Measurements from ENCODE around the gene GNMT.
"Not testable (repeated sequence)": the region's sequence is repeated elsewhere in the genome, so short reads cannot be mapped to it uniquely, and the experiment has no call there.

GNMT gene

GRCh38 chr6:42974919-42975505 is 14.5 kb downstream of the GNMT start:
- DNase-seq (ENCODE audit: low read depth) = no peak

GRCh38 chr6:42978487-42978838 is 17.9 kb downstream of the GNMT start:
- peak; percentile 27 for DNase-seq (ENCODE audit: low read depth)

GRCh38 chr6:42978839-42979522 is 18.4 kb downstream of the GNMT start, which contains the start of gene PEX6:
TSS of gene PEX6 (minus strand) at chr6:42979181. CDS start at chr6:42979150, 31 bp downstream.
- peak; percentile 59 for DNase-seq (ENCODE audit: low read depth)

GRCh38 chr6:42979523-42980177 is 19.1 kb downstream of the GNMT start:
- peak; percentile 49 for DNase-seq (ENCODE audit: low read depth)

GRCh38 chr6:42981836-42982235 is 21.3 kb downstream of the GNMT start:
- no peak for DNase-seq (ENCODE audit: low read depth)

- DNase-seq (ENCODE audit: low read depth) = peak; percentile 99
These were observed 23.7 kb downstream of the GNMT start, which contains the start of gene PPP2R5D for GRCh38 chr6:42984001-42984923. TSS of gene PPP2R5D (plus strand) at chr6:42984570. CDS start at chr6:42984678, 108 bp downstream.

- no peak for DNase-seq (ENCODE audit: low read depth)
These were observed 24.4 kb downstream of the GNMT start for GRCh38 chr6:42984924-42985475.

GRCh38 chr6:42987533-42988451 is 27.2 kb downstream of the GNMT start:
- no peak for DNase-seq (ENCODE audit: low read depth)

GRCh38 chr6:42988486-42989020 is 28.0 kb downstream of the GNMT start:
- DNase-seq (ENCODE audit: low read depth) = no peak

GRCh38 chr6:42989923-42990322 is 29.4 kb downstream of the GNMT start:
- no peak for DNase-seq (ENCODE audit: low read depth)

GRCh38 chr6:42993445-42993844 is 32.9 kb downstream of the GNMT start:
- no peak for DNase-seq (ENCODE audit: low read depth)

- no peak for DNase-seq (ENCODE audit: low read depth)
These were observed 36.0 kb downstream of the GNMT start for GRCh38 chr6:42996513-42996912.

GRCh38 chr6:42998205-42998604 is 37.7 kb downstream of the GNMT start:
- not testable (repeated sequence) for DNase-seq (ENCODE audit: low read depth)

- no peak for DNase-seq (ENCODE audit: low read depth)
These were observed 41.3 kb downstream of the GNMT start for GRCh38 chr6:43001843-43002242.

GRCh38 chr6:43005844-43006243 is 45.3 kb downstream of the GNMT start:
- DNase-seq (ENCODE audit: low read depth) = no peak

- DNase-seq (ENCODE audit: low read depth) = no peak
These were observed 45.7 kb downstream of the GNMT start for GRCh38 chr6:43006251-43006650.

- DNase-seq (ENCODE audit: low read depth) = no peak
These were observed 46.6 kb downstream of the GNMT start for GRCh38 chr6:43007126-43007525.

- no peak for DNase-seq (ENCODE audit: low read depth)
These were observed 48.6 kb downstream of the GNMT start for GRCh38 chr6:43009124-43009523.

GRCh38 chr6:43011207-43011606 is 50.7 kb downstream of the GNMT start:
- DNase-seq (ENCODE audit: low read depth) = no peak

GRCh38 chr6:43012364-43012763 is 51.8 kb downstream of the GNMT start:
- no peak for DNase-seq (ENCODE audit: low read depth)

All from amniotic epithelial cell (primary cell).